Peyer's patch (tissue), 4 donors: ENCODE data around the gene THAP3.

Experiments used
- CTCF ChIP-seq, 6 experiments: fragments of 450-650 bp in 4 of 6; fragments of 200-600 bp in 2 of 6; sonication (generic) in 1 of 6; IDR thresholded peaks; one replicate each; pipeline ENCODE4 v1.5.1; 2017 to 2019; ENCODE audit warnings: antibody characterized with exemption in 6 of 6, mild to moderate bottlenecking in 3 of 6, moderate library complexity in 1 of 6
- POLR2A ChIP-seq, 2 donors: fragments of 450-650 bp; IDR thresholded peaks; one replicate each; pipeline ENCODE4 v1.5.1; 2017; ENCODE audit warnings: antibody characterized with exemption in 2 of 2, mild to moderate bottlenecking in 2 of 2, moderate library complexity in 2 of 2

- TF ChIP-seq CTCF (IDR thresholded peaks at IDR 0.05): no peak
- no peak for TF ChIP-seq POLR2A (IDR thresholded peaks at IDR 0.05)
Measured at GRCh38 chr1:6621429-6622391, 3.0 kb upstream of the THAP3 start.
